Prostate gland (tissue), 2 donors: ENCODE results near the gene ARHGAP32.

Experiments used
- POLR2A ChIP-seq: fragments of 450-650 bp; IDR thresholded peaks from one replicate; pipeline ENCODE4 v1.6.1; 2016; ENCODE audit warnings: antibody characterized with exemption, mild to moderate bottlenecking
- TF ChIP-seq, protein P1 (sequence below), 4 experiments: fragments of 200-600 bp in 2 of 4; fragments of 450-650 bp in 2 of 4; sonication (generic) in 2 of 4; IDR thresholded peaks; 1 replicate in 3 of 4; 2 replicates in 1 of 4; pipeline ENCODE4 v1.5.1; 2016 to 2019; ENCODE audit warnings: antibody characterized with exemption in 4 of 4, mild to moderate bottlenecking in 2 of 4, moderate library complexity in 2 of 4

DNA sequence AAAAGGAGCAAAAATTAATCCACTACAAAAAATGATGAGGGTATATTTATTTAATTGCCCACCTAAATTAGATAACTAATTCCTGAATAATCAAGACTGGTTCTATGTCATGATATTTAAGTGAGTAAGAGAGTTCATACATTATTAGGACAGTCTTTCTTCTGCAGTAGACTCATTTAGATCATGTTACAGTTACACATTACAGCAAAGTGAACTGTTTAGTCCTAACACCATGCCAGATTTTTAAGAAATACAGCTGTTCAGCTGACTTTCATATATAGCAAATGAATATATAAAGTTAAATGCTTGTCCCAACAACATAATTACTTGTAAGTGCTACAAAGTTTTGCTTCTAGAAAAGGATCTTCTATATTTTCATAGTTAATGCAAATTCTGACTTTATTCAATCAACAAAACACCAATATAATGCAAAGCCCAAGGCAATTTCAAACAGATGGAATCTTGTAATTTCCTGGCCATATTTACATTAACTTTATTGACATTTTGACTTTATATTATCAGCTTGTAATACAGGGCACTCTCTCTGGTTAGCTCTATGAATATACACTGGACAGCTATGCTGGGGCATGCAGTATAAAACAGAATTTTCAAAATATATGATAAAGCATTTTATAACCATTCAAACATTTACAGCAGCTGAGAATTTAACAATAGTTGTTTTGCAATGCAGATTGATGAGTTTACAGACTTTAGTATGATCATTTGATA lies 203.7 kb downstream of the ARHGAP32 start:
- TF ChIP-seq, protein P1, sequence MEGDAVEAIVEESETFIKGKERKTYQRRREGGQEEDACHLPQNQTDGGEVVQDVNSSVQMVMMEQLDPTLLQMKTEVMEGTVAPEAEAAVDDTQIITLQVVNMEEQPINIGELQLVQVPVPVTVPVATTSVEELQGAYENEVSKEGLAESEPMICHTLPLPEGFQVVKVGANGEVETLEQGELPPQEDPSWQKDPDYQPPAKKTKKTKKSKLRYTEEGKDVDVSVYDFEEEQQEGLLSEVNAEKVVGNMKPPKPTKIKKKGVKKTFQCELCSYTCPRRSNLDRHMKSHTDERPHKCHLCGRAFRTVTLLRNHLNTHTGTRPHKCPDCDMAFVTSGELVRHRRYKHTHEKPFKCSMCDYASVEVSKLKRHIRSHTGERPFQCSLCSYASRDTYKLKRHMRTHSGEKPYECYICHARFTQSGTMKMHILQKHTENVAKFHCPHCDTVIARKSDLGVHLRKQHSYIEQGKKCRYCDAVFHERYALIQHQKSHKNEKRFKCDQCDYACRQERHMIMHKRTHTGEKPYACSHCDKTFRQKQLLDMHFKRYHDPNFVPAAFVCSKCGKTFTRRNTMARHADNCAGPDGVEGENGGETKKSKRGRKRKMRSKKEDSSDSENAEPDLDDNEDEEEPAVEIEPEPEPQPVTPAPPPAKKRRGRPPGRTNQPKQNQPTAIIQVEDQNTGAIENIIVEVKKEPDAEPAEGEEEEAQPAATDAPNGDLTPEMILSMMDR (IDR thresholded peaks at IDR 0.05) = no peak
- TF ChIP-seq POLR2A = no peak
